Activated naive CD8-positive, alpha-beta T cell treated with anti-CD3 and anti-CD28 coated beads, Interleukin-2, amount 50 U/mL, for 24 hours (primary cell): ENCODE data around the gene TM9SF4.

Source experiments
- ATAC-seq: fragments of 150-1000 bp; cut with Tn5 transposase; one replicate; pipeline ENCODE4 v1.10.0; 2021
- DNase-seq: peaks from one replicate; pipeline ENCODE4 v3.0.0; 2021
- H3K27ac Mint-ChIP-seq: one replicate; pipeline ENCODE4 v1.8.0; 2021; ENCODE audit warnings: mild to moderate bottlenecking, mixed read lengths
- H3K27me3 Mint-ChIP-seq: one replicate; pipeline ENCODE4 v1.8.0; 2021; ENCODE audit warnings: mixed read lengths
- H3K36me3 Mint-ChIP-seq: one replicate; pipeline ENCODE4 v1.8.0; 2021; ENCODE audit warnings: low read depth, mixed read lengths
- H3K4me1 Mint-ChIP-seq: one replicate; pipeline ENCODE4 v1.8.0; 2021; ENCODE audit warnings: mixed read lengths
- H3K4me3 Mint-ChIP-seq: one replicate; pipeline ENCODE4 v1.8.0; 2021; ENCODE audit warnings: mild to moderate bottlenecking, moderate library complexity, mixed read lengths
- H3K9me3 Mint-ChIP-seq: one replicate; pipeline ENCODE4 v1.8.0; 2021; ENCODE audit warnings: mixed read lengths

Gene TM9SF4

DNA sequence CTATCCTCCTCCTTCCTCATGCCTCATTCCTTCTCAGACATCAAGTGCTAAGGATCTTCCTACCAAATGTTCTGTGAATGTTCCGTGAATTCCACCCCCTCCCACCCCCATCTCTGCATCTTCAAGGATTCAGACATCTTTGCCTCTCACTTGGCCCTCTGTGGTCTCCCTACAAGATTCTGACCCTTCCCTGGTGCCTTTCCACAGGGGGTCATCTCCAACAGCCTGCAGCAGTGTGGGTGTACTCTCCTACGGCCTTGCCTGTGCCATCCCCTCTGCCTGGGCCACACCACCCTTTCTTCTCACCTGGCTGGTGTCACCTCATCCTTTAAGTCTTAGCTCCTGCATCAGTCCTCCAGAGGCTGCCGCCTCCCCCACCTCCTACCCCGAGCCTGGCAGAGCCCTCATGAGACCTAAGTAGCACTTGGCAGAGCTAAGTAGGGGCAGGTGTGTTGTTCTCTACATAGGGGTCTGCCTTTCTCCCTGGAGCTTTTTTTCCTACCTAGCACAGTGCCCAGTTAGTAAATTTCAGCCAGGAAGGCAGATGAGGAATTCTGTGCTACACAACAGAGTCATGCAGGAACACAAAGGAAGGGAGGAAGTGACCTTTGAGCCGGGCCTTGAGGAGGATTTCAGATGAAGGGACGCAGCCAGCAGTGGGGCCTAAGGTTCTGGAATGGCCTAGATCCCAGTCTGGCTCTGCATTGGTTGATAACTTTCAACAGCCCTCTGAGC lies 43.1 kb downstream of the TM9SF4 start:
- ATAC-seq (no peak), DNase-seq (no peak)
- Mint-ChIP-seq H3K4me3 (no peak overlapping the region), H3K27me3 (no peaks in the 10 kb centered on the region), H3K9me3 (no peaks in the 10 kb centered on the region), H3K4me1 (peaks cover 4% of the 10 kb centered on the region), H3K27ac (no peak overlapping the region), H3K36me3 (peaks cover 50% of the 10 kb centered on the region)

DNA sequence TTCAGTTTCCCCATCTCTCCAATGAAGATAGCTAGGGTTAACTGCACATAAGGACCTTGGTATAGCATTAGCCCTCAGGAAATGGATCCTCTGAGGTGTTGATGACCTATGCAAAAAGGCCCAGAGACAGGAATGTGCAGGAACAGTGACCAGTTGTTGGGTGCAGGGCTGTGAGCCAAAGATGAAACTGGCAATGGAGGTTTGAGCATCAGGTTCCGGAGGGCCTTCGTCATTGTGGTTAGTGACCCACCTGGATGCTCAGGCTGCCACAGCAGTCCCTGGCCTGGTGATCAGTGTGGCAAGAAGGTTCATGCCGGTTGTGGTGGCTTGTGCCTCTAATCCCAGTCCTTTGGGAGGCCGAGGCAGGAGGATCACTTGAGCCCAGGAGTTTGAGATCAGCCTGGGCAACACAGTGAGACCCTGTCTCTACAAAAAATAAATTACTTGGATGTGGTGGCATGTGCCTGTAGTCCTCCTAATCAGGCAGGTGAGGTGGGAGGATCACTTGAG lies 43.7 kb downstream of the TM9SF4 start:
- H3K36me3 Mint-ChIP-seq, result peaks cover 51% of the 10 kb centered on the region
- H3K4me1 Mint-ChIP-seq, result peaks cover 6% of the 10 kb centered on the region
- no peak overlapping the region for H3K4me3 Mint-ChIP-seq
- H3K27me3 Mint-ChIP-seq, result no peaks in the 10 kb centered on the region
- H3K9me3 Mint-ChIP-seq, result no peaks in the 10 kb centered on the region
- DNase-seq (no peak), ATAC-seq (no peak)
- no peak overlapping the region for H3K27ac Mint-ChIP-seq

DNA sequence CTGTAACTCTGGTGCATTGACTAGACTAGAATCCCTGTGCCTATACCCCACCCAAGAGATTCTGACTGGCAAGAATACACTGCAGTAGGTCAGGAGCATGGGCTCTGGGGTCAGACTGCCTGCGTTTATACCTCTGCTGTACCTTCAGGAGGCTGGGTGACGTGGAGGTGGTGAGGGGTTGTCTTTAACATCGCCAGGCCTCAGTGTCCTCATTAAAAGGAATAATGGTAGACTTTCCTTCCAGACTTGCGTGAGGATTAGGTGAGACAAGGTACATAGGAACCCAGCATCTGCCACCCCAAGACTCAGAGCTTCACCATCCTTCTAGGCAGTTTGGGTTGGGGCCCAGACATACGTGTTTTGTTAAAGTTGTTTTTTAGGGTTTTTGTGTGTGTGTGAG lies 44.3 kb downstream of the TM9SF4 start:
- H3K4me3 Mint-ChIP-seq, result no peak overlapping the region
- no peaks in the 10 kb centered on the region for H3K27me3 Mint-ChIP-seq
- peaks cover 12% of the 10 kb centered on the region for H3K4me1 Mint-ChIP-seq
- ATAC-seq, result no peak
- no peak overlapping the region for H3K27ac Mint-ChIP-seq
- peaks cover 50% of the 10 kb centered on the region for H3K36me3 Mint-ChIP-seq
- no peaks in the 10 kb centered on the region for H3K9me3 Mint-ChIP-seq
- no peak for DNase-seq

DNA sequence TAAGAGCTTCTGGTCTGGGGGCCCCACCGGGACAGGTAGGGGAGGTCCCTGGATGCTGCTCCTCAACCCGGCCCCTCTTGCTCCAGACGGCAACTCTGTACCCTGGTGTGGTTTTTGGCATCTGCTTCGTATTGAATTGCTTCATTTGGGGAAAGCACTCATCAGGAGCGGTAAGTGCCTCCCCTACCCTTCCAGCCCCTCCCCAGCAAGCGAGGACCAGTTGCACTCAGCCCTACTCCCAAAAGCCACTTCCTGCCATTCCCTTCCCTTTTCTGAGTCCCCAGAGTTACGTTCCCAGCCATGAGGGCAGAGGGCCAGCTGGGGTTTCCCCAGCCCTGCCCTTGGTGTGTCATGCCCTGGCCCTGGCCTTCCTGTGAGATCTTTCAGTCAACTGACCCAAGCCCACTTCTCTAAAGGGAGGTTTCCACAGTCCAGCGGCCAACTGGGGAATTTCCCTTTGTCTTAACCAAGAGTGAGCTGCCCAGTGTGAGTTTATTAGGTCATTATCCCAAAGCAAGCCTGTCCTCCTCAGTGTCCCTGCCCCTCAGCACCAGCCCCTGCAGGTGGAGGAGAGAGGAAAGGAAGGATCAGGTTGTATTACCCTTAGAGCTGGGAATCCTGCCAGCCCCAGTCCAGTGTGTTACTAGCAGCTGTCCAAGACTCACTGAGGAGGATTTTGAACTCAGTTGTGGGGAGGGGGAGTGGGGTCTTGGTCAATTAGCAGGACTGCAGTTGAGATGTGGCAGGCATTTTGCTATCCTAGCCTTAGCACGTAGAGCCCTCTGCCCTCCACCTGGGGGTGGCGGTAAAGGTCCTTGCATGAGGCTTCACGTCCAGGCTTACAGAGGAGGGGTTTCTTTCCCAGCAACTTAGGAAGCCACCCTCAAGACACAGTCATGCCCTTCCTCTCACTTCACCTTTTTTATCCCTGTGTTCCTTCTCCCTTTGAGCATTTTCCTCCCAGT lies 45.8 kb downstream of the TM9SF4 start:
- peaks cover 14% of the 10 kb centered on the region for H3K4me1 Mint-ChIP-seq
- H3K9me3 Mint-ChIP-seq, result no peaks in the 10 kb centered on the region
- no peaks in the 10 kb centered on the region for H3K27me3 Mint-ChIP-seq
- peak; percentile 42 for DNase-seq
- H3K27ac Mint-ChIP-seq, result peak overlapping the region; percentile 78
- peaks cover 56% of the 10 kb centered on the region for H3K36me3 Mint-ChIP-seq
- peak; percentile 48 for ATAC-seq
- no peak overlapping the region for H3K4me3 Mint-ChIP-seq

DNA sequence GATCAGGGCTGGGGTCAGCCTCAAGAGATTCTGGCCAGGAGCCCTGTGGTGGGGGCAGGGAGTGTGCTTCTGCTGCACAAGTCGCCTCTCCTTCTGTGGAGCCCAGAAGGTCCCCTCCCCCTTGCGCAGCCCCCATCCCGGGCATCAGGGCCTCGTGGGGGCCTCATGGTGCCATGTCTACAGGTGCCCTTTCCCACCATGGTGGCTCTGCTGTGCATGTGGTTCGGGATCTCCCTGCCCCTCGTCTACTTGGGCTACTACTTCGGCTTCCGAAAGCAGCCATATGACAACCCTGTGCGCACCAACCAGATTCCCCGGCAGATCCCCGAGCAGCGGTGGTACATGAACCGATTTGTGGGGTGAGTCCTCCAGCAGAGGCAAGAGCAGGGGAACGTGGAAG lies 48.1 kb downstream of the TM9SF4 start:
- H3K27ac Mint-ChIP-seq, result no peak overlapping the region
- no peak for DNase-seq
- H3K27me3 Mint-ChIP-seq, result no peaks in the 10 kb centered on the region
- H3K36me3 Mint-ChIP-seq, result peaks cover 58% of the 10 kb centered on the region
- H3K9me3 Mint-ChIP-seq, result no peaks in the 10 kb centered on the region
- no peak overlapping the region for H3K4me3 Mint-ChIP-seq
- peaks cover 14% of the 10 kb centered on the region for H3K4me1 Mint-ChIP-seq
- ATAC-seq, result no peak

DNA sequence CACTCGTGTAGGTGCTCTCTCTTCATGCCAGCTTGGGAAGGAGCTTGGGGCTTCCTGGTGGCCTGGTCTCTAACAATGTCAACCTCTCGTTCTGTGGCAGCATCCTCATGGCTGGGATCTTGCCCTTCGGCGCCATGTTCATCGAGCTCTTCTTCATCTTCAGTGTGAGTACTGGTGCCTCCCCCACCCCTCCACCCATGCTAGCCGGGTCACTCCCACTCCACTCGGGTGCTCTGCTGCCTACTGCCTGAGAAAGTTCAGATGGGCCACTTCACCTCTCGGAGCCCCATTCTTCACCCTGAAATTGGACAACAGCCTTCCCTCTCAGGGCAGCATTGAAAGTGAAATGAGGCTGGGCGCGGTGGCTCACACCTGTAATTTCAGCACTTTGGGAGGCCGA lies 48.8 kb downstream of the TM9SF4 start:
- Mint-ChIP-seq H3K4me3 (no peak overlapping the region), H3K4me1 (peaks cover 14% of the 10 kb centered on the region), H3K9me3 (no peaks in the 10 kb centered on the region), H3K27me3 (no peaks in the 10 kb centered on the region), H3K27ac (peak overlapping the region; percentile 14), H3K36me3 (peaks cover 57% of the 10 kb centered on the region)
- no peak for ATAC-seq
- DNase-seq, result no peak

DNA sequence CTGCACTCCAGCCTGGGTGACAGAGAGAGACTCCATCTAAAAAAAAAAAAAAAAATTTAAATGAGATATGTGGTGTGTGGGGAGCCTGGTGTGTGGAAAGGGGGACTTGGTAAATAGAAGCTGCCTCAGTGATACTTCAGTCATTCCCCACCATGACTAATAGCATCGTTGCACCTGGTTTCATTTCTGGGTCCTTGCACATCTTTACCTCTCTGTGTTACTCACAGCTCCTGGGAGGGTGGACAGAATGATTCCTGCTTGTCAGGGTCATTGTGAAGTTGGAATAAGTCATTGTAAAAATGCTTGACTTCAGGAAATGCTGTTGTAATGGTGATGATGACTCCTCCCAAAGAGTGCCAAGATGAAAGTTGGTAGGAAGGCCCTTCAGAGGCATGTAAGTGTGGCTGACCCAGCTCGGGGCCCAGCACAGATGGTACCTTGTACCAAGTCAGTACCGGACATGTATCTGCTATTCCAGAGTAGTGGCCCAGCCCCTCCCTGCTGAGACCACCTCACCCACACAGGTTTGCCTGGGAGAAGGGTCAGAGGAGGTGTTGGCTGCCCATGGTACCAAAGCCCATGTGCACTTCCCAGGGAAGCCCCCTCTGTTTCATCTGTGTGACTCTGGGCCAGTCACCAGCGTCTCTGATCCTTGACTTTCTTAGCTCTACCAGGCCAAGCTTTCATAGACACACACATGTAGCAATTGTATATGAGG lies 49.6 kb downstream of the TM9SF4 start:
- peaks cover 57% of the 10 kb centered on the region for H3K36me3 Mint-ChIP-seq
- no peaks in the 10 kb centered on the region for H3K9me3 Mint-ChIP-seq
- peak; percentile 33 for ATAC-seq
- no peak overlapping the region for H3K27ac Mint-ChIP-seq
- H3K4me1 Mint-ChIP-seq, result peaks cover 14% of the 10 kb centered on the region
- no peaks in the 10 kb centered on the region for H3K27me3 Mint-ChIP-seq
- no peak for DNase-seq
- H3K4me3 Mint-ChIP-seq, result no peak overlapping the region

DNA sequence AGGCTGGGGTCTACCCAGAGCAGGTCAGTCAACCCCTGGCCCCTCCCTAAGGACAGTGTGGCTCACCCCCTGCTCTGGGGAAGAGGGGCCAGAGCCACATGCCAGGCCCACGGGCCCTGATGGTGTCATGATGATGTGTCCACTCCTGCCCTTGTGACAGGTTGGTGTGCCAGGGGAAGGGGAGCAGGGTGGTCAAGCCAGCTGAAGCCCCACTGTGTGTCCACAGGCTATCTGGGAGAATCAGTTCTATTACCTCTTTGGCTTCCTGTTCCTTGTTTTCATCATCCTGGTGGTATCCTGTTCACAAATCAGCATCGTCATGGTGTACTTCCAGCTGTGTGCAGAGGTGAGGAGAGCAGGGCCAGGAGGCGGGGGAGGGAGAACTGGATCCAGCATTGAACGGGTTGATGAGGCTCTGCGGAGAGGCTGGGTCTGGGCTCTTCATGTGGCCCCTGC lies 50.3 kb downstream of the TM9SF4 start:
- Mint-ChIP-seq H3K4me3 (no peak overlapping the region), H3K27ac (no peak overlapping the region), H3K9me3 (no peaks in the 10 kb centered on the region), H3K36me3 (peaks cover 60% of the 10 kb centered on the region), H3K4me1 (peaks cover 14% of the 10 kb centered on the region), H3K27me3 (no peaks in the 10 kb centered on the region)
- ATAC-seq (no peak), DNase-seq (no peak)

DNA sequence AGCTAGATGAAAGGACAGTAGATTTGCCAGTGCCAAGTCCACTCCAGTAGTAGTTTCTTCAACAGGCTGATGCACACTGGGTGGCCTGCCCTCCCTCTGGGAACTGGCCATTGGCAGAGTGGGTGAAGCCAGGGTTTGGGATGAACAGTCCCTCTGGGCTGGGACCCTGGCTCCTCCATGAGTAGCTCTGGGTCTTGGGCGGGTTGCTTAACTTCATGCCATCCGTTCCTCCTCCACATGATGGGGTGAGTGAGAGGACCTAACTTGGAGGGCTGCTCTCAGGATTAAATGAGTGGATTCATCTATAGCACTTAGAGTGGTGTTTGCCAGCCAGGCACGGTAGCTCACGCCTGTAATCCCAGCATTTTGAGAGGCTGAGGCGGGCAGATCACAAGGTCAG lies 50.8 kb downstream of the TM9SF4 start:
- no peak for ATAC-seq
- peaks cover 61% of the 10 kb centered on the region for H3K36me3 Mint-ChIP-seq
- H3K27ac Mint-ChIP-seq, result no peak overlapping the region

DNA sequence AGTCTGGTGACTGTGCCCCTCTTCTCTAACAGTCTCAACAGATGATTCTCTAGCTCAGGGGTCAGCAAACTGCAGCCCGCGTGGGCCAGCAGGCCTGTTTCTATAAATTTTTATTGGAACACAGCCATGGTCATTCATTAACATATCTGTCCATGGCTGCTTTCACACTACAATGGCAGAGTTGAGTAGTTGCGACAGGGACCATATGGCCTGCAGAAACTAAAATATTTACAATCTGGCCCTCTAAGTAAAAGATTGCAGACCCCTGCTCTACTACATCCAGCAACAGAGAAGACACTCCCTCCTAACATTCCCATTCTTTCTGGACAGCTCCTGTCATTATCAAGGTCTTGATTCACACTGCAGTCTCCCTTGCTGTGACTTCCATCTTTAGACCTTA lies 52.8 kb downstream of the TM9SF4 start:
- H3K4me1 Mint-ChIP-seq, result peaks cover 9% of the 10 kb centered on the region
- no peak for ATAC-seq
- peaks cover 64% of the 10 kb centered on the region for H3K36me3 Mint-ChIP-seq
- no peaks in the 10 kb centered on the region for H3K9me3 Mint-ChIP-seq
- H3K27me3 Mint-ChIP-seq, result no peaks in the 10 kb centered on the region
- no peak for DNase-seq
- no peak overlapping the region for H3K4me3 Mint-ChIP-seq
- no peak overlapping the region for H3K27ac Mint-ChIP-seq

More for the DNA sequence above, 50.8 kb downstream of the TM9SF4 start:
- Mint-ChIP-seq H3K4me1 (peaks cover 11% of the 10 kb centered on the region), H3K9me3 (no peaks in the 10 kb centered on the region), H3K4me3 (no peak overlapping the region), H3K27me3 (no peaks in the 10 kb centered on the region)
- no peak for DNase-seq

DNA sequence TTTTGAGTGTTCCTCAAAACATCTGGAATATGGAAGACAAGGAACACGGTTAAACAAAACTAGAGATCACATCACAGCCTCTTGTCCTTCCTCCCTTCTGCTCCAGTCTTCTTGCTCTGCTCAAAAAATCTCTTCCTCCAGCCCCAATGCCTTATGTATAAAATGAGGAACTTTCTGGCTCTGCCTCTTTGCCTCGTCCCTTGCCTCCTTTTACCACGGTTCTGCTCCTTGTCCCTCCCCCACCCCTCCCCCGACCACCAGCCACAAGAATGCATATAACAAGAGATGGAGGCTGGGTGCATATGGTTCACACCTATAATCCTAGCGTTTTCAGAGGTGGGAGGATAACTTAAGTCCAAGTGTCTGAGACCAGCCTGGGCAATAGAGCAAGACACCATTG lies 54.4 kb downstream of the TM9SF4 start:
- peaks cover 53% of the 10 kb centered on the region for H3K36me3 Mint-ChIP-seq
- no peaks in the 10 kb centered on the region for H3K27me3 Mint-ChIP-seq
- H3K9me3 Mint-ChIP-seq, result no peaks in the 10 kb centered on the region

DNA sequence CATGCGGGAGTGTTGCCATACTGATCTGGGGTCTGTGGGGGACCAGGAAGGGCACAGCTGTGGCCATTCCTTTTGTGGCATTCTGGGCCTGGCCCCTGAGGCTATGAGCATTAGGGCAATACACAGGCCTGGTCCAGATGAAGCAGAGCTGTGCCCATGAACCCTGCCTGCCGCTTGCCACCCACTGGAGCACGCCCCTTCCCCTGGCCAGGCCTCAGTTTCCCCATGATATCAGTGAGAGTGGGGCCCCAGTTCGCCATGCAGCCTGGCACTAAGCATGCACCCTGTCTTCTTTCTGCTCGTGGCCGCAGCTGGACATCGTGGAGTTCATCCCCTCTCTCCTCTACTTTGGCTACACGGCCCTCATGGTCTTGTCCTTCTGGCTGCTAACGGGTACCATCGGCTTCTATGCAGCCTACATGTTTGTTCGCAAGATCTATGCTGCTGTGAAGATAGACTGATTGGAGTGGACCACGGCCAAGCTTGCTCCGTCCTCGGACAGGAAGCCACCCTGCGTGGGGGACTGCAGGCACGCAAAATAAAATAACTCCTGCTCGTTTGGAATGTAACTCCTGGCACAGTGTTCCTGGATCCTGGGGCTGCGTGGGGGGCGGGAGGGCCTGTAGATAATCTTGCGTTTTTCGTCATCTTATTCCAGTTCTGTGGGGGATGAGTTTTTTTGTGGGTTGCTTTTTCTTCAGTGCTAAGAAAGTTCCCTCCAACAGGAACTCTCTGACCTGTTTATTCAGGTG lies 55.6 kb downstream of the TM9SF4 start:
- H3K36me3 Mint-ChIP-seq, result peaks cover 43% of the 10 kb centered on the region
- no peaks in the 10 kb centered on the region for H3K27me3 Mint-ChIP-seq
- H3K27ac Mint-ChIP-seq, result no peak overlapping the region
- ATAC-seq, result no peak
- H3K9me3 Mint-ChIP-seq, result no peaks in the 10 kb centered on the region
- H3K4me1 Mint-ChIP-seq, result no peaks in the 10 kb centered on the region
- no peak overlapping the region for H3K4me3 Mint-ChIP-seq
- DNase-seq, result no peak

More for the DNA sequence above, 54.4 kb downstream of the TM9SF4 start:
- Mint-ChIP-seq H3K4me3 (no peak overlapping the region), H3K27ac (no peak overlapping the region), H3K4me1 (peaks cover under 1% of the 10 kb centered on the region)
- ATAC-seq (no peak), DNase-seq (no peak)

DNA sequence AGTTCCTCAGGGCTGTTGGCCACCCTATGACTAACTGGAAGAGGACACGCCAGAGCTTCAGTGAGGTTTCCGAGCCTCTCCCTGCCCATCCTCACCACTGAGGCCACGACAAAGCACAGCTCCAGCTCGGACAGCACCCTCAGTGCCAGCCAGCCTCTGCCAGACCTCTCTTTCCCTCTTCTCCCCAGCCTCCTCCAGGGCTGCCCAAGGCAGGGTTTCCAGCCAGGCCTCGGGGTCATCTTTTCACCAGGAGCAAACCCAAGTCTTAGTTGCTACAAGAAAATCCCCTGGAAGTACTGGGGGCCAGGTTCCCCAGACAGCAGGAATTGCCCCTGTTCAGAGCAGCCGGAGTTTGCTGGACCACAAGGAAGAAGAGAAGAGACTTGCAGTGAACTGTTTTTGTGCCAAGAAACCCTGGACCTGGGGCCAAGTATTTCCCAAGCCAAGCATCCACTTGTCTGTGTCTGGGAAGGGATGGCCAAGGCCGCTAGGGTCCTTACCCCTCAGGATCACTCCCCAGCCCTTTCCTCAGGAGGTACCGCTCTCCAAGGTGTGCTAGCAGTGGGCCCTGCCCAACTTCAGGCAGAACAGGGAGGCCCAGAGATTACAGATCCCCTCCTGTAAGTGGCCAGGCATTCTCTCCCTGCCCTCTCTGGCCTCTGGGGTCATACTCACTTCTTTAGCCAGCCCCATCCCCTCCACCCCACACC lies 56.5 kb downstream of the TM9SF4 start:
- Mint-ChIP-seq H3K9me3 (no peaks in the 10 kb centered on the region), H3K27me3 (no peaks in the 10 kb centered on the region), H3K4me3 (no peak overlapping the region), H3K36me3 (peaks cover 40% of the 10 kb centered on the region), H3K4me1 (no peaks in the 10 kb centered on the region), H3K27ac (no peak overlapping the region)
- no peak for DNase-seq
- no peak for ATAC-seq
